Measurements from ENCODE around the gene ECE2. TPM values are rescaled to one million over a fixed set of nuclear protein-coding genes. Genes with fewer than 3 reads are reported as not detected.

ECE2 gene
- total RNA-seq, 1 experiment from 2014 or later: not detected

GRCh38 chr3:184239221-184239620 lies 36.6 kb upstream of the ECE2 start:
- in situ Hi-C loops (cut with HindIII; ENCODE audit: low sequenced_read_pairs): no loop called here
- no peak for DNase-seq (ENCODE audit: low spot score)

DNA sequence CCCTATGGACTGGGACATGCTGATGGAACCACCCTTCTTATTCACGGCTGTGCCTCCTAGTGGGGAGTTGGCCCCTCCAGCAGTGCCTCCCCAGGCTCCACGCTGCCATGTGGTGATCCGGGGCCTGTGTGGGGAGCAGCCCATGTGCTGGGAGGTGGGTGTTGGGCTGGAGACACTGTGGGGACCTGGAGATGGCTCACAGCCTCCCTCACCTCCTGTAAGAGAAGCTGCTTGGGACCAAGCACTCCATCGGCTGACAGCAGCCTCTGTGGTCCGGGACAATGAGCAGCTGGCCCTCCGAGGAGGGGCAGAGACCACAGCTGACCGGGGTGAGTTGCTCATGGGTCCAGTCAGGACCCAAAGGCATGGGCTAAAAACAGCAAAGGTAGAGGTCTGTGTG lies 36.1 kb upstream of the ECE2 start:
- DNase-seq (ENCODE audit: low spot score): no peak
- in situ Hi-C loops (cut with HindIII; ENCODE audit: low sequenced_read_pairs): no loop called here

DNA sequence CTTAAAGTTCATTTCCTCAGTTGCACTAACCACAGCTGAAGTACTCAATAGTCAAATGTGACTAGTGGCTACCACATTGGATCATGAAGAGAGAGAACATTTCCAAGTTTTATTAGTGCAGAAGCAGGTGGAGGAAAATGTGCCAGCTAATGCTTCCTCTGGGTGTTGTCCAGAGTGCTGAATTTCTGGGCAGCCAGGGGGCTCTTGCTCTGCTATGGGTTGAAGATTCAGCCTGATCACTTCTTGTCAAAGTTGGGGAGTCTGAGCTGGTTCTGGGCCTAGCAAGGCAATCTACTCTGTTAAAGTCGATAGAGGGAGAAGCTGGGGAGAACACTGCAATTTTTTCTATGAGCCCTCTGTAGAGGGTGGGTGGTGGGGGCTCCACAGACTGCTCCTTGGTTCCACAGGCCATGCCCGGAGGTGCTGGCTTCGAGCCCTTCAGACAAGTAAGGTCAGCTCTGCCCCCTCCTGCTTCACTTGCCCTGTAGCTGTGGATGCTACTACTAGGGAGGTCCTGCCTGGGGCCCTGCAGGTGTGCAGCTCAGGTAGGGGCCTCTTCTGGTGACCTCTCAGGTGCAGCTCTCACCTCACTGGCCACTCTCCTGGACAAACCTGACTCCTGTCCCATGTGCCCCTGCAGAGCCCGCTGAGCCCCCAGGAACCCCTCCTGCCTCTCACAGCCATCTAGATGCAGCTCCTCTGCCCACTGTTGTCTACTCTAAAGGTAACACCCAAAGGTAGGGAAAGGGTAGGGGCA lies 35.3 kb upstream of the ECE2 start:
- no peak for DNase-seq (ENCODE audit: low spot score)
- in situ Hi-C loops (cut with HindIII; ENCODE audit: low sequenced_read_pairs): no loop called here

DNA sequence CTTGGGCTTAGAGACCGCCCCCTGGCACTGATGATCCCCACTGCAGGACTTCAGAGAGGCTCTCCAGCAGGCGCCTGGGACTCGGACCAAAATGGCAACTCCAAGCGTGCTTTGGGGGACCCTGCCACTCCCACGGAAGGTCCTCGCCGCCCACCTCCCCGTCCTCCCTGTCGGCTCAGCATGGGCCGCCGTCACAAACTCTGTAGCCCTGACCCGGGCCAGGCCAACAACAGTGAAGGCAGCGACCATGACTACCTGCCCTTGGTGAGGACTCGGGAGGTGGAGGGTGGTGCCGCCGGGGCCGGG lies 34.7 kb upstream of the ECE2 start:
- in situ Hi-C loops (cut with HindIII; ENCODE audit: low sequenced_read_pairs): no loop called here
- no peak for DNase-seq (ENCODE audit: low spot score)

GRCh38 chr3:184241447-184242296 lies 34.1 kb upstream of the ECE2 start:
- no peak for DNase-seq (ENCODE audit: low spot score)
- in situ Hi-C loops (cut with HindIII; ENCODE audit: low sequenced_read_pairs): no loop called here

DNA sequence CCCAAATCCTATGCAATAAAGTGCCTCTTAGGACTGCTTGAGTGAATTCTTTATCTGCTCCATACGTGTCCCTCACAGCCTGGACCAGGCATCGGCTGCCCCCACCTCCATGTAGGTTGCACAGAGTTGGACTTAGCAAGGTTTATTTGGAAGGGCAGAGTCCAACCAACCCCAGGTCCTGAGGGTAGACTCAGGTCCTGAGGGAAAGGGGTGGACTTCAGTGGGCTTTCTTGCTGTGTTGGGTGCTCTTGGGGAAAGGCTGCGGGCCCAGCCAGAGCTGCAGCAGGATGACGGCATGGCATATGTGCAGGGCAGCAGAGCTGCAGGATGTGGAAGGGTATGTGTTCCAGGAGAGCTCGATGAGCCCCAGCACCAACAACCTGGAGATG lies 33.5 kb upstream of the ECE2 start:
- DNase-seq (ENCODE audit: low spot score): no peak
- in situ Hi-C loops (cut with HindIII; ENCODE audit: low sequenced_read_pairs): no loop called here

DNA sequence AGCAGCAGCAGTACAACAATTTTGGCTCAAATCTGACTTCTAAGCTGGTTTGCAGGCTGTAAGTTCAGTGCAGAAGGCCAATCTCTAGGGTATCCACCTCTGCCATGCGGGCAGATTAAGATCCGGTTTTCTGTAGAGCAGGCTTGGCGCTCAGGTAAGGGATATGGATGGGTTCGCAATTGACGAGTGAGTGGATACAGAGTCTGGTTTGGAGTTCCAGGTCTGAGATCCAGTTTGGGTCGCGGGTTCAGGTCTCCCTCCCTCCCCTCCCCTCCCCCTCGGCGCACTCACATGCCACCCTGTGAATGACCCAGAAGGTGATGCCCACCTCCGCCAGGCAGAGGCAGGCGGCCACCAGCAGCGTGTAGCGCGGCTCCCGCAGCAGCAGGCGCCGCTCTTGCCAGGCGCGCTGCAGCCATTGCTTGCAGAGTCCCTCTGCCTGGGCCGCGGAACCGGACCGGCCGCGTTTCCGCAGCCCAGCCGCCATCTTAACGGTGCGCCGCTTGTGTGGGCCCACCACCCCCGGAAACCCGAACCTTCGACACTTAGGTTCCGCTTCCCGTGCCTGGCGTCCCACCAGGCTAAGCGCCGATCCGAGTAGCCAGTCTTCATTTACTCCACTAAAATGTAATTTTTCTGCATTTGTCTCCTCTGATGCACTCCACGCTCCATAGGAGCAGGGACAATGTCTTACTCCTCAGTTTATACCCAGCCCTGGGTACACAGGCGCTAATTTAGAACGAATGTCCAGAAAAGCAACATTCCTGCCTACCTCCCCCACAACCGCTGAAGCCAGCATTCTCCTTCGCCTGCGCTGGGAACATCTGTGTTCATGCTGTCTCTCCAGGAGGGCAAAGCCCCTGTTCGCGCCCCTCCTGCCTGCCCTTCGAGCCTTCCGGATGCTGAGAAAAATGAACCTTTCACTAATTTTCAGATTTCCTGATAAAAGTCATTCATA lies 27.1 kb upstream of the ECE2 start, which contains the start of gene ALG3:
Gene ALG3 (minus strand): TSS at position 509 of the 958 bp plus-strand sequence. CDS start 22 bp downstream, at position 487.
- in situ Hi-C loops (cut with HindIII; ENCODE audit: low sequenced_read_pairs): no loop called here
- peak; percentile 81 for DNase-seq (ENCODE audit: low spot score)

- in situ Hi-C loops (cut with HindIII; ENCODE audit: low sequenced_read_pairs): no loop called here
- peak; percentile 98 for DNase-seq (ENCODE audit: low spot score)
Observed at GRCh38 chr3:184249412-184250166, 26.2 kb upstream of the ECE2 start, which contains the start of gene EEF1AKMT4. EEF1AKMT4 (plus strand) TSS chr3:184249672; CDS start chr3:184249695, 23 bp downstream.

DNA sequence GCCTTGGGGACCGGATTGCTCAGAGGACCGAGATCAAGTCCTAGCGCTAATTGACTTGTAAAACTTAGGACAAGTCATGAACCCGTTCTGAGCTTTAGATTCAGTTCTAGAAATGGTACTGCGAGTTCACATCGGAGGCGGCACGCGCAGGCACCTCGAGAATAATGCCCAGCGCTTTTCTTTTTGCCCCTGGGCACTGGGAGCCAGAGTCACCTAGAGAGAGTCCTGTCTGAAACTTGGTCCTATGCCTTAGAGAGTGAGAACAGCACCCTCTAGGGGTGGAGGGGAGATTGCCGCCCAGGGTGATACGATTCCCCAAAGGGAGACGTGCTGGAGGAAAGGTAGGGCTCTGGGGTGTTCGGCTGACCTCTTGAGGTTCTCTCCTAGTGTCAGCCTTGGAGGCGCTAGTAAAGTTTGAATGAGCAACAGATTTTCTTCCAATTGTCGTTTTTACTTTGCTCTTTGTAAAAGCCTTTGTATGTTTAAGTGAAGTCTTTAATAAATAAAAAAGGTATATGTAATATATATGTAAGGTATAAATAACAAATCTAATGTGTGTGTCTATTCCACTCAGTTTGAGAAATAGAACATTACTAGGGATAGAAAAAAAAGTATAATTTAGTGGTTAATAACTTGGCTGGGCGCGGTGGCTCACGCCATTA lies 25.5 kb upstream of the ECE2 start:
- in situ Hi-C loops (cut with HindIII; ENCODE audit: low sequenced_read_pairs): no loop called here
- peak; percentile 84 for DNase-seq (ENCODE audit: low spot score)

GRCh38 chr3:184255291-184256039 lies 20.4 kb upstream of the ECE2 start:
- in situ Hi-C loops (cut with HindIII; ENCODE audit: low sequenced_read_pairs): no loop called here
- no peak for DNase-seq (ENCODE audit: low spot score)

DNA sequence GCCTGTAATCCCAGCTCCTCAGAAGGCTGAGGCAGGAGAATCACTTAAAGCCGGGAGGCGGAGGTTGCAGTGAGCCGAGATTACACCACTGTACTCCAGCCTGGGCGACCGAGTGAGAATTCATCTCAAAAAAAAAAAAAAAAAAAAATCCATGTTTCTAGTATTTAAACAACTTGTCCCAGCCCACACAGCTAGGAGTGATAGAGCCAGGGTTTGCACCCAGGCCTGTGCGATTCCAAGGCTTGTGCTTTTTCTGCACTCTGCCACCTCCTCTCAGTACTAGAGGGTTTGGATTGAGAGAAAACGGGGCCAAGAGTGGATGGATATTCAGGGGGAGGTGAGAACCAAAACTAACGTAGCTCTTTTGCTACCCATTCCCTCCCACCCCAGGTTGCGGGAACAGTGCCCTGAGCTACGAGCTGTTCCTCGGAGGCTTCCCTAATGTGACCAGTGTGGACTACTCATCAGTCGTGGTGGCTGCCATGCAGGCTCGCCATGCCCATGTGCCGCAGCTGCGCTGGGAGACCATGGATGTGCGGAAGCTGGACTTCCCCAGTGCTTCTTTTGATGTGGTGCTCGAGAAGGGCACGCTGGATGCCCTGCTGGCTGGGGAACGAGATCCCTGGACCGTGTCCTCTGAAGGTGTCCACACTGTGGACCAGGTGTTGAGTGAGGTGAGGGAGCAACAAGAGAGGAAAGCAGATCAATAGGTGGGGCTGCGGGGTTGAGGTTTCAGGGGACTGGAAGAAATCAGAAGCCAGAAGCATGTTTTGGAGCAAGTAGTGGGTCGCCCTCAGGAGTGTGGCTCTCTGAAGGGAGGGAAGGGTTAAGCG lies 18.5 kb upstream of the ECE2 start:
- in situ Hi-C loops (cut with HindIII; ENCODE audit: low sequenced_read_pairs): no loop called here
- no peak for DNase-seq (ENCODE audit: low spot score)

GRCh38 chr3:184258926-184259325 lies 16.9 kb upstream of the ECE2 start:
- in situ Hi-C loops (cut with HindIII; ENCODE audit: low sequenced_read_pairs): no loop called here
- peak; percentile 26 for DNase-seq (ENCODE audit: low spot score)

- DNase-seq (ENCODE audit: low spot score): peak; percentile 26
- in situ Hi-C loops (cut with HindIII; ENCODE audit: low sequenced_read_pairs): no loop called here
Observed at GRCh38 chr3:184259396-184259877, 16.4 kb upstream of the ECE2 start.

DNA sequence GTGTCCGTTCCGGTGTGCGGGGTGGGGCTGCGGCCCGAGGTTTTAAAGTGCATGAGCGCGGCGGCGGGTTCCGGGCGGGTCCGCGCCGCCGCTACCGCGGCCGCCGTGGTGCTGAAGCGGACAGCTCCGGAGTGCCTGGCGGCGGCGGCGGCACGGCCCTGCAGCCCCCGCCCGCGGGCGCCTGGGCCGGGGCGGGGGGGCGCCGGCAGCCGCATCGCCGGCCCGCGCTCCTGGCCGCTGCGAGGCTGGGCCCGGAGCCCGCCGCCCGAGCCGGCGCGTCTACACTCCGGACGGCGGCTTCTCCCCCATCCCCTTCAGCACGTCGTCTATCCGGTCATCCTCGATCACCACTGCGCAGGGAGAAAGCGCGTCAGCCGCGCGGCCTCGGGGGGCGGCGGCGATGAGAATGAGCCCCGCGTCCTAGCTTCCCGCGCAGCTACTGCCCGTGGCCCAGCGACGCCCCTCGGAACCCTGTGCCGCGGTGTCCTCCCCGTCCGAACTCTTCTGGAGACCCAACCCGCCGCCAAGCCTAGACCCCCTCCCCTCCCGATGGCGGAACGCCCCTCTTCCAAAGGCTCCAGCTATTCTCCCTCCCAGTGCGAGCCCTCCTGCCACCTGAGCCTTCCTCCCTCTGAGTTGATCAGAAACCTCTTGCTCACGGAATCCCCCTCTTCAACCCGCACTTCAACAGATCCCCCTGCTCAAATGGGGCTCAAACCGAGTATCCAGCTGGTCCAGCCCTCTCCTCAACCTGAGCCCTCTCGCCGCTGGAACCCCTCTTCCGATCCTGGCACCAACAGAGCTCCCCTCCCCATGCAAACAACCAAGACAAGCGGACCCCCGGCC lies 15.7 kb upstream of the ECE2 start:
- in situ Hi-C loops (cut with HindIII; ENCODE audit: low sequenced_read_pairs): no loop called here
- peak; percentile 28 for DNase-seq (ENCODE audit: low spot score)

GRCh38 chr3:184260724-184261269 lies 15.0 kb upstream of the ECE2 start:
- in situ Hi-C loops (cut with HindIII; ENCODE audit: low sequenced_read_pairs): no loop called here
- peak; percentile 33 for DNase-seq (ENCODE audit: low spot score)
